Astrocyte of the cerebellum (primary cell): ENCODE data around the gene R3HDM4.

Source experiments
- DNase-seq: peaks from one replicate; pipeline ENCODE4 v3.0.0-alpha.2; 2011; ENCODE audit warnings: low read depth
- H3K4me3 ChIP-seq: 2 replicates; pipeline ENCODE4 v1.5.1; 2011; ENCODE audit warnings: mild to moderate bottlenecking, low read depth, low read length, moderate library complexity
- CTCF ChIP-seq: IDR thresholded peaks from 2 replicates; pipeline ENCODE4 v1.5.1; 2012; ENCODE audit warnings: low read length, low read depth, moderate library complexity, mild to moderate bottlenecking; ENCODE audit errors: missing control alignments
- in situ Hi-C: cut with HindIII; loops from 2 replicates; pipeline ENCODE4 v1.10.0; 2017; ENCODE audit warnings: low sequenced_read_pairs

R3HDM4 gene

GRCh38 chr19:947090-947706, 34.2 kb upstream of the R3HDM4 start:
- TF ChIP-seq CTCF, result no peak
- H3K4me3 ChIP-seq, result no peak overlapping the region
- in situ Hi-C loops, result no loop called here
- DNase-seq, result no peak

GRCh38 chr19:945401-946252, 32.6 kb upstream of the R3HDM4 start:
- H3K4me3 ChIP-seq, result no peak overlapping the region
- no peak for TF ChIP-seq CTCF
- DNase-seq, result no peak
- in situ Hi-C loops, result no loop called here

- no peak for TF ChIP-seq CTCF
- in situ Hi-C loops, result no loop called here
- H3K4me3 ChIP-seq, result no peak overlapping the region
- no peak for DNase-seq
Observed at GRCh38 chr19:944663-945241, 31.7 kb upstream of the R3HDM4 start.

GRCh38 chr19:944171-944567, 31.1 kb upstream of the R3HDM4 start:
- H3K4me3 ChIP-seq, result no peak overlapping the region
- DNase-seq, result no peak
- in situ Hi-C loops, result no loop called here
- no peak for TF ChIP-seq CTCF

GRCh38 chr19:943551-944170, 30.6 kb upstream of the R3HDM4 start:
- in situ Hi-C loops, result no loop called here
- H3K4me3 ChIP-seq, result no peak overlapping the region
- no peak for TF ChIP-seq CTCF
- no peak for DNase-seq

- H3K4me3 ChIP-seq, result no peak overlapping the region
- DNase-seq, result no peak
- TF ChIP-seq CTCF, result no peak
- in situ Hi-C loops, result no loop called here
Observed at GRCh38 chr19:942133-942645, 29.2 kb upstream of the R3HDM4 start.
